GM12892 (cell line): ENCODE measurements around the gene KLHL2.

ENCODE experiments used
- DNase-seq: peaks from one replicate; pipeline ENCODE4 v3.0.0; 2011; ENCODE audit not compliant: insufficient read length
- FAIRE-seq: peaks from 2 replicates; lab custom pipeline; 2011; peaks lifted over from hg19 to GRCh38; lab: Jason Lieb, UNC
- POLR2A ChIP-seq: IDR thresholded peaks from 2 replicates; pipeline ENCODE4 v1.6.1; 2011; ENCODE audit warnings: low read depth, low read length, control low read depth
- POLR2AphosphoS5 ChIP-seq: IDR thresholded peaks from 2 replicates; pipeline ENCODE4 v1.6.1; 2011; ENCODE audit warnings: low read depth, low read length, control low read depth
- TAF1 ChIP-seq: IDR thresholded peaks from 2 replicates; pipeline ENCODE4 v1.6.1; 2011; ENCODE audit warnings: low read depth, mild to moderate bottlenecking, control low read depth, low read length, borderline replicate concordance

Gene KLHL2

GRCh38 chr4:165343353-165344191 lies 136.2 kb downstream of the KLHL2 start:
- TF ChIP-seq POLR2A (no peak), TAF1 (no peak)
- FAIRE-seq, result no peak
- no peak for DNase-seq

- no peak for FAIRE-seq
- no peak for TF ChIP-seq POLR2AphosphoS5
- no peak for TF ChIP-seq TAF1
- TF ChIP-seq POLR2A, result no peak
Measured at GRCh38 chr4:165345666-165346417, 138.5 kb downstream of the KLHL2 start.

GRCh38 chr4:165347647-165348569 lies 140.5 kb downstream of the KLHL2 start:
- DNase-seq (no peak), FAIRE-seq (no peak)
- TF ChIP-seq TAF1 (no peak), POLR2AphosphoS5 (no peak), POLR2A (no peak)

More at GRCh38 chr4:165345666-165346417, 138.5 kb downstream of the KLHL2 start:
- DNase-seq, result no peak

GRCh38 chr4:165351359-165352130 lies 144.2 kb downstream of the KLHL2 start:
- no peak for FAIRE-seq
- TF ChIP-seq POLR2AphosphoS5, result no peak
- TF ChIP-seq TAF1, result no peak
- no peak for TF ChIP-seq POLR2A
- DNase-seq, result no peak

GRCh38 chr4:165355900-165356300 lies 148.5 kb downstream of the KLHL2 start:
- TF ChIP-seq POLR2A (no peak), TAF1 (no peak), POLR2AphosphoS5 (no peak)
- FAIRE-seq (no peak), DNase-seq (no peak)

GRCh38 chr4:165359506-165359905 lies 152.1 kb downstream of the KLHL2 start:
- no peak for FAIRE-seq
- DNase-seq, result no peak
- TF ChIP-seq POLR2AphosphoS5, result no peak
- TF ChIP-seq TAF1, result no peak
- no peak for TF ChIP-seq POLR2A

GRCh38 chr4:165360041-165360695 lies 152.8 kb downstream of the KLHL2 start:
- FAIRE-seq, result no peak
- no peak for TF ChIP-seq POLR2A
- no peak for TF ChIP-seq TAF1
- DNase-seq, result no peak

GRCh38 chr4:165360985-165361670 lies 153.8 kb downstream of the KLHL2 start:
- DNase-seq, result no peak
- no peak for FAIRE-seq
- TF ChIP-seq TAF1 (no peak), POLR2A (no peak), POLR2AphosphoS5 (no peak)

GRCh38 chr4:165361810-165362209 lies 154.4 kb downstream of the KLHL2 start:
- FAIRE-seq (no peak), DNase-seq (no peak)
- TF ChIP-seq POLR2AphosphoS5 (no peak), POLR2A (no peak), TAF1 (no peak)
